NCI-H2196 treated with DMSO at 0.1 percent for 48 hours (cell line): Measurements from ENCODE around the gene EPO.

Source experiments
- DNase-seq: peaks from one replicate; lab custom pipeline; 2025; ENCODE audit not compliant: unreplicated experiment; lab: John Stamatoyannopoulos, UW

Gene EPO

DNA sequence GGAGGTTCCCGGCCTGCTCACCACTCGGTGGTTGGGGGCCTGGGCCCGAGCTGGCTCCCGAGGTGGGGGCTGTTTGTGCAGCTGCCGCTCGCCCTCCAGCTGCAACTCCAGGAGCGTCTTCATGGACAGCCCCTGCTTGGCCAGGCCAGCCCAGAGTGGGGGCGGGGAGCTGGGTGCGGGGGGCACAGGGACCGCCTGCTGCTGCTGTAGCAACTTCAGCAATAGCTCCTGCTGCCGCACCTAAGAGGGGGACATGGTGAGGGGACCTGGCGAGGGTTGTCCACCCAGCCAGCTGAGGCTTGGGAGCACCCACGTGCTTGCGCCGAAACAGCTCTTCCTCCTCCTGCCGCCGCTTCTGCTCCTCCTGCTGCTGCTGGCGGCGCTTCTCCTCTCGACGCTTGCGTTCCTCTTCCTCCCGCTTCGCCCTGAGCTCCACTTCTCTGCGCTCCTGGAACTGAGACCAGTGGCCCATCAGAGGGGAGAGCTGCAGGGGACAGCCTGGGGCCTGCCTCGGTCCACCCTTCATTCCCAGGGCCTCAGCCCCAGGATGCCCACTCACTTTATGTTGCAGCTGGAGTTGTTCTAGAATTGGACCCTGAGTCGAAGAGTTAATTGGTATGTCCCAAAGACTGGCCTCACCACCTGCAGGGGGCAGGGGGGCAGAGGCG is 37.1 kb upstream of the EPO start:
- DNase-seq: no peak

DNA sequence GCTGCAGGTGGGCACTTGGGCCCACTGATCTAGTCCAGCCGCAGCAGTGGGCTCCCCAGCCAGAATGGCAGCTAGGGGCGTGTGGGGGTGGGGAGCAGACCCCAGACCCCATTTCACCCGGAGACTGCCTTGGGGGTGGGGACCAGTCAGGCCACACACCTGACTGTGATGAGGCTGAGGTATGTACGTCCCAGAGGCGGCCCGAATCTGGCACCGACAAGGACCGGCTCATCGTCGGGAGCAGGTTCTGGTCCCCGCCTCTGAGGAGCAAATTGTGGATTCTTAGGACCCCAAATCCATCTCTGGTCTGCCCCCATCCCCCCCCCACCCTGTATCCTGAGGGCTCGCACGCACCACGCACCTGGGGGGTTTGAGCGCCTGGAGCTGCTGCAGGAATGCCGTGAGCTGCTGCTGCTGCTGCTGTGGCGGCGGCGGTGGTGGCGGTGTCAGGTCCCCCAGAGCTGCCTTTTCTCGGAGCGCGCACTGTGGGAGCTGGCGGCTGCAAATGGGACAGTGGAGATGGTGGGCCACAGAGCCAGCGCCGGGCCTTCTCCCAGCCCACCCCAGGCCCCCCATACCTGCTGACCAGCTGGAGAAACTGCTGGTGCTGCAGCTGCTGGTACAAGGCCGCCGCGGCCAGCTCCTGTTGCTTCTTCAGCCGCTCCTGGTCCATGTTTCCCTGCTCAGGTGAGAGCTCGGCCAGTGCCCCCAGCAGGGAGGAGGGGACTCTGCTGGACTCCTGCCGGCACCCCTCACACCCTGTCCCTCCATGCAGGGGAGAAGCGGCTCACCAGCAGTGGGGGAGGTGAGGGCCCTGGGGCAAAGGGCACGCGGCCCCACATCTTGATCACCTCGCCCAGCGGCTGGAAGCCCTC is 36.4 kb upstream of the EPO start:
- no peak for DNase-seq

DNA sequence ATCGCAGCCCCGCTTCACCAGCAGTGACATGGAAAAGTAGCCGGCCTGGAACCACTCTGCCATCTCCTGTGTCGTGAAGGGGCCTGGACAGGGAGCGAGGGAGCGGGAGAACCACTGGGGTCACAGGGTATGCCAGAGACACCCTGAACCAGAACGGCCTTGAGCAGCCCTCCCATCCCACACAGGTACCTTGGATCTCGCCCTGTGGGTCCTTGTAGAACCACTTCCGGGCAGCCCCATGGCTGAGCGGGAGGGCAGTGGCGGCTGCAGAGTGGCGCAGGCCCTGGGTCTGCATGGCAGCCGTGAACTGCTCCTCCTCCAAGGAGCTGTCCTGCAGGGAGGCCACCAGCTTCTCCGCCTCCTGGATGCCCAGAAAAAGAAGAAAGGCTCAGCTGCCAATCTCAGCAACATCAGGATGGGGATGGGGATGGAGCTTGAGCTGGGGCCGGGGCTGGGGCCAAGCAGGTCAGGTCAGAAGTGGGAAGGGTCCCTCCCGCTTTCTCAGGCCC is 35.7 kb upstream of the EPO start:
- DNase-seq: no peak

DNA sequence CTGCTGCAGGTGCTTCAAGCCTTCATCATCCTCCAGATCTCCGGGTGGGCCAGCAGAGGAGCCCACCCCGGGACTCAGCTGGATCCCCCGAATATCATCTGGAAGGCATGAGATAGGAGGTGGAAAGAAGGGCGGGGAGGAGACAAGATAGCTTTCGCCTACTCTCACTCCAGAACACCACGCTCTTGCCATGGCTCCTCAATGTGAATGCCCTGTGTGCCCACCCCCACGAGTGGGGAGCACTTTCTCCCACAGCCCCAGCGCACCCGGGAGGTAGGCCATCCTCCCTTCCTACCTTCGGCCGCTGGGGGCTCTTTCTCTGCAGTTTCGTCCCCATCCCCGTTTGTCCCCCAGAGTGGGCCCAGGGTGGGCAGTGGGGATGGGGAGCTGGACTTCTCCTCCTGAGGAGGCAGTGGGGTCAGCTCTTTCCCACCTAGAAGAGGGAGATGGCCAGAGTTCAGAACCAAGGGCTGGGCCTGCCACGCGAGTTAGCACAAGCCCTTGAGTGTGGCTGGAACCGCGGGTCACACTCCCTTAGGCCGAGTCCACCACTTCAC is 35.1 kb upstream of the EPO start:
- DNase-seq: no peak

GRCh38 chr7:100685631-100686145 is 34.6 kb upstream of the EPO start:
- DNase-seq: no peak

DNA sequence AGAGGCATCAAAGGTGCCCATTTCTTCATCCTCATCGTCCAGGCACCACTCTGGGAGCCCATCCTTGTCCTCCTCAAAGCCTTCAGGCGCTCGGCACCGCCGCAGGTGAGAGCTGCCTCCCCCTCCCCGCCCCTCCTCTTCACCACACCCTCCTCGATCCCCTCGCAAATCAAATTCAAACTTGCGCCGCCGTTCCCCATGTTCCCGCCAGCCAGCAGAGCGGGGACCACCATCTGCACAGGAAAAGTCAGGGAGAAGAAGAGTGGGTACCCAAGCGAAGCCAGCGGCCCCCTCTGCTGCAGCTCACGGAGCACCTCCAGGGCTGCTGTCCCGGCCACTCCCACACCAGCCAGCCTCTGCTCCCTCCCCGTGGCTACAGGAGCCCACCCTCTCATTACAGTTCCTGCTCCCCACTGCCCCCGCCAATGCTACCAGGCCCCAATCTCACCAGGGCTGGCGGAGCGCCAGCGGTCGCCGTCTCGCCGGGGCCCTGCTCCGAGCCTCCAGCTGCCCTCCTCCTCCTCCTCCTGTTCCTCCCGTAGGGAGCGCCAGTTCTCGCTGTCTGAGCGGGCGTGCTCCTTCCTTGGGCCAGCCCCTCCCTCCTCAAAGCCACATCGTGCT is 34.0 kb upstream of the EPO start:
- DNase-seq: no peak

DNA sequence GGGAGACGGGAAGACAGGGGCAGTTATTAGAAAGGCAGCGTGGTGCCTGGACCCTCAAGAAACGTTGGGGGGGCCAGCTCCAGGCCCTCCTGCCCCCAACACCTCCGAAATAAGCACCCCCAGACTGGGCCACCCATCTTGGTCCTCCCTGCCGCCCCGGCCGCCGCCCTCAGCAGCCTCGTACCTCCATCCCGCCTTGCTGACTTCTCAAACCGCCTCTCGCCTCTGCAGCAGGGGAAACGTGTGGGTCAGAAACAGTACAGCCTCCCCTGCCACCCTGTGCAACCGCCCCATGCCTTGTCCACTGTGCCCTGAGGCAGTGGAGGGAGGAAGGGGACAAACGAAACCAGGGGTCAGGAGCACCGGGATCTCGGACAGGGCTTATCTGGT is 33.5 kb upstream of the EPO start:
- no peak for DNase-seq

DNA sequence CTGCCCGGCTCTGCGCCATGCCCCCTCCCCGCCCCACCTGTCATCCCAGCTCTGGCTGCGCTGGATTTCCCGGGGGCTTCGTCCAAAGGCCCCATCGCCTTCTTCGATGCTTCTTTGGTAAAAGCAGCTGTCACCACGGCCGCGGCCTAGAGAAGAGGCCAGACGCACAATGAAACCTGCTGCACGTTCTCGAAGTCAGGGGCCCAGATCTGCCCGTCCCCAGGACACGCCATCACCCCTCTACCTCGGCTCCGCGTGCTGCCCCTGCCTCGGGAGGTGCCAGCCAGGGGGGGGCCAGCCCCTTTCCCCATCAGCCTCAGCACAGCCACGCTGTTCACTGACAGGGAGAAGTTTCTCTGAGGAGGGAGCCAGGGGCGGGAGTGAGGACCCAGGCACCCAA is 33.0 kb upstream of the EPO start:
- DNase-seq: no peak

- no peak for DNase-seq
Measured at GRCh38 chr7:100687751-100688300, 32.4 kb upstream of the EPO start.

- no peak for DNase-seq
Measured at GRCh38 chr7:100688326-100688860, 31.9 kb upstream of the EPO start.

- no peak for DNase-seq
Measured at GRCh38 chr7:100689230-100690135, 30.8 kb upstream of the EPO start.

GRCh38 chr7:100691676-100692577 is 28.3 kb upstream of the EPO start:
- peak; percentile 39 for DNase-seq

- DNase-seq: no peak
Measured at GRCh38 chr7:100692578-100692961, 27.7 kb upstream of the EPO start.

DNA sequence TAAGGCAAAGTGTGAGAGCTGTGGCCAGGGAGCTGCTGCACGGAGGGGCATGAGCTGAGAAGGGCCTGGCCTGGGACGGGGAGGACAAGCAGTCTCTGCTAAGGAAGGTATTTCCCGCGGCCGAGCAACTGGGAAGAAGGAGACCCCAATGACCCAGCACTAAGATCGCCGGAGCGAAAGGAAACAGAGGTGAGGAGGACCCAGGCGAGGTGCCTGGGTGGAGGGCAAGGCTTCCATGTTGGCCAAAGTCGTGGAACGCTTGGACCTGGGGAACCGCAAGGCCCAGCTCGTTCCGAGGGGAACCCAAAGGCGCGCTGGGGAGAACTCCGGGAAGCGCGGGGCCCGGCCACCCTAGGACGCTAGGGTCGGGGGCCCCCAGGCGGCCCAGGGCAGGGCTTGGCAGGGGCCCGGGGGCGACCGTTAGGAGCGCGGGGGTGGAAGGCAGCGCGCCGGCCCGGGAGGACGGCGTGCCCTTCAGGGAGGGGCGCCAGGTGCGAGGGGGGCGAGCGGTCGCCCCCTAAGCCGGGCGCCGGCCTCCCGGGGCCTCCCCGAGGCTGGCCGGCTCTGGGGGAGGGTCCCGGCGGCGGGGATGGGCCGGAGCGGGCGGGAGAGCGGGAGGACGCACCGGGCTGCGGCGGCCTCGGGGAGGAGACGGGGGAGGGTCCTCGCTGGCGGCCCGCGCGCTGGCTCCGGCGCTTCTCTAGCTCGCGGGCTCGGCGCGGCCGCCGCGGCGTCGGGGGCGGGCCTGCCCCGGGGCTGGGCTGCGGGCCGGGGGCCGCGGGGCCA is 26.8 kb upstream of the EPO start:
- DNase-seq: no peak

GRCh38 chr7:100694098-100694745 is 26.0 kb upstream of the EPO start, which contains the start of gene GIGYF1:
Gene GIGYF1 (minus strand): TSS chr7:100694250. CDS start chr7:100688238, 6,012 bp downstream.
- peak; percentile 60 for DNase-seq

DNA sequence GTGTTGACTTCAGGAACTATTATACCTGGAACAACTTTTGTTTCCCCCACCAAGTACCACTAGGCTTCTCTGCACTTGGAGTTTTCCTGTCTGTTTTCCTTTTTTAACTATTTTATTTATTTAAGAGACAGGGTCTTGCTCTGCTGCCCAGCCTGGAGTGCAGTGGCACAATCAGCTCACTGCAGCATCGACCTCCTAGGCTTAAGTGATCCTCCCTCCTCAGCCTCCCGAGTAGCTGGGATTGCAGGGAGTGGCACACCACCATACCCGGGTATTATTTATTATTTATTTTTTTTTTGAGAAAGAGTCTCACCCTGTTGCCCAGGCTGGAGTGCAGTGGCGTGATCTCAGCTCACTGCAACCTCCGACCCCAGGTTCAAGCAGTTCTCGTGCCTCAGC is 24.1 kb upstream of the EPO start:
- no peak for DNase-seq

- no peak for DNase-seq
Measured at GRCh38 chr7:100699018-100699417, 21.2 kb upstream of the EPO start.
